LNCaP clone FGC (cell line): ENCODE measurements around the gene C19orf38.

Source experiments
- DNase-seq: peaks from one replicate; pipeline ENCODE4 v3.0.0-alpha.2; 2011; ENCODE audit warnings: low read depth
- H3K4me3 ChIP-seq: 2 replicates; pipeline ENCODE4 v1.5.1; 2011; ENCODE audit warnings: mild to moderate bottlenecking, low read depth, low read length, control low read depth
- TF ChIP-seq, protein P1 (sequence below): IDR thresholded peaks from 2 replicates; pipeline ENCODE4 v1.5.1; 2012; ENCODE audit warnings: mild to moderate bottlenecking; ENCODE audit not compliant: control insufficient read depth, insufficient read depth; ENCODE audit errors: extremely low read depth

C19orf38 gene

DNA sequence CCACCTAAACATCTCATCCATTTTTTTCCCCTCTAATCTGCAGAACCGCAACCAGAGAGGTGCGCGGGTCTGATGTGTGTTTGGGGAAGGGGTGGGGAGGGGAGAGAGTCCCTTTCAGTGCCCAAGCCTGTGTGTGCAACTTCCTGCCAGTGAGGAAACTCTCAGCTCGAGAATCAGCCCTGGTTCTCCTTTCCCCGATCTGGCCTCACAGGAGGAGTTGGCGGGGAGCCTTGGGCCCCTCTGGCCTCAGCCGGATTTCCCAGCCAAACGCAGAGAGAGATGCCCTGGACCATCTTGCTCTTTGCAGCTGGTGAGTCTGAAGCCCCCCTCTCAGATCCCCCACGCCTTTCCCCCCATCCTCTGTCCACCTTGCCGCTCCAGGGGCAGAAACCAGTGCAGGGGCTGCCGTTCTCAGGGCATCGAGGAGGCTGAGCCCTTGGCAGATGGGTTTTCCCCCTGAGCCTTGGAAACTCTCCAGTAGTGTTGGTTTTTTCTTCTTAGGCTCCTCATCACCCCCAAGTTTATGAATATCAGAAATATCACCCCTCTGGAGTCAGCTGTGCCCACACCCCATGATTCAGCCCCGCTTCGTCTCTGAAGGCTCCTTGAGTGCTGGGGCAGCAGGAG lies at the start of gene C19orf38:
Gene C19orf38 (plus strand): TSS at position 186 of the 627 bp plus-strand sequence. CDS start 94 bp downstream, at position 280.
- TF ChIP-seq, protein P1, sequence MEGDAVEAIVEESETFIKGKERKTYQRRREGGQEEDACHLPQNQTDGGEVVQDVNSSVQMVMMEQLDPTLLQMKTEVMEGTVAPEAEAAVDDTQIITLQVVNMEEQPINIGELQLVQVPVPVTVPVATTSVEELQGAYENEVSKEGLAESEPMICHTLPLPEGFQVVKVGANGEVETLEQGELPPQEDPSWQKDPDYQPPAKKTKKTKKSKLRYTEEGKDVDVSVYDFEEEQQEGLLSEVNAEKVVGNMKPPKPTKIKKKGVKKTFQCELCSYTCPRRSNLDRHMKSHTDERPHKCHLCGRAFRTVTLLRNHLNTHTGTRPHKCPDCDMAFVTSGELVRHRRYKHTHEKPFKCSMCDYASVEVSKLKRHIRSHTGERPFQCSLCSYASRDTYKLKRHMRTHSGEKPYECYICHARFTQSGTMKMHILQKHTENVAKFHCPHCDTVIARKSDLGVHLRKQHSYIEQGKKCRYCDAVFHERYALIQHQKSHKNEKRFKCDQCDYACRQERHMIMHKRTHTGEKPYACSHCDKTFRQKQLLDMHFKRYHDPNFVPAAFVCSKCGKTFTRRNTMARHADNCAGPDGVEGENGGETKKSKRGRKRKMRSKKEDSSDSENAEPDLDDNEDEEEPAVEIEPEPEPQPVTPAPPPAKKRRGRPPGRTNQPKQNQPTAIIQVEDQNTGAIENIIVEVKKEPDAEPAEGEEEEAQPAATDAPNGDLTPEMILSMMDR, result no peak
- no peak within 1 kb of the TSS for H3K4me3 ChIP-seq
- DNase-seq, result no peak

DNA sequence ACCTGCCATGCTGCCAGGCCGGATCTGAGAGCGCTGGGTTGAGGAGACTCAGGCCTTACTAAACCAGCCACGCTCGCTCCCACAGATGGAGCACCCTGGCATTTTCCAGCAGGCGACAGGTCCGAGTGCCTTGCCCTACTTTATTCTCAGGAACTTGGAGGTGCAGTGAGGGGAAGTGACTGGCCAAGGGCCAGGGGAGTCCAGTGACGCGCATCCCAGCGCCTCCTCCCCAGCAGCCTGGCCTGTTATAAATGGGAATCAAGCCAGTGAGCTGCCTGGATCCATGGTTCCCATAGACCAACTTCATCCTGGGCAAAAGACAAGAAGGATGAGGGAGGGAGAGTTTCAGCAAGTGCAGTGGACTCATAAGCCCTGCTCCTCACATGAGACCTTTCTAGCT lies 47.7 kb upstream of the C19orf38 start:
- no peak for DNase-seq
- TF ChIP-seq, protein P1, result no peak
- H3K4me3 ChIP-seq, result no peak overlapping the region

- TF ChIP-seq, protein P1, result no peak
- H3K4me3 ChIP-seq, result no peak overlapping the region
- DNase-seq, result no peak
These were observed 45.7 kb upstream of the C19orf38 start for GRCh38 chr19:10802479-10802878.

GRCh38 chr19:10803252-10803651 lies 45.0 kb upstream of the C19orf38 start:
- DNase-seq, result no peak
- TF ChIP-seq, protein P1, result no peak
- no peak overlapping the region for H3K4me3 ChIP-seq

GRCh38 chr19:10805065-10805757 lies 43.0 kb upstream of the C19orf38 start:
- TF ChIP-seq, protein P1, result no peak
- no peak overlapping the region for H3K4me3 ChIP-seq
- no peak for DNase-seq

- H3K4me3 ChIP-seq, result no peak overlapping the region
- TF ChIP-seq, protein P1, result no peak
- DNase-seq, result no peak
These were observed 42.4 kb upstream of the C19orf38 start for GRCh38 chr19:10805758-10806247.
